ENCODE data around the gene MAOA. TPM values are rescaled to one million over a fixed set of nuclear protein-coding genes. Genes with fewer than 3 reads are reported as not detected.

Gene MAOA
- polyA plus RNA-seq, 1 experiment: 0.10 TPM

DNA sequence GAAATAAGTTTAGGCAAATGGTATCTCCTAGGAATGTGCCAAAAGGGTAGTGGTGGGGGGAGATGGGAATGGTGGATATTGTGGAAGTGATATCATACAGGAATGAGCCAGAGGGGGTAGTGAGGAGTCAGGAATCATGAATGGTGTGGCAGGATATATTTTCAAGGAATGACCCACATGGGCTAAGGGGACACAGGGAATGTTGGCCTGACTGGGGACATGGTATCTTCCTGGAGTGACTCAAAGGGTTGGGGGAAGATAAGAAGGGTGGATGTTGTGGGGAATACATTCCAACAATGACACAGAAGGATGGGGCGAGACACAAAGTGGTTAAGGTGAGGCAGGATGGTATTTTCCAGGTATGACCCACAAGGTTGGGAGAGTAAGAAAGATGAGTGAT lies 60.6 kb downstream of the MAOA start:
- no peak for TF ChIP-seq CTCF (IDR thresholded peaks at IDR 0.05; ENCODE audit: insufficient read depth, low read depth, low read length)
- Histone ChIP-seq H3K27me3 (ENCODE audit: control insufficient read depth, insufficient read depth, low read length) (no peaks in the 10 kb centered on the region), H3K4me3 (ENCODE audit: low read depth, low read length) (no peak overlapping the region), H3K36me3 (ENCODE audit: control insufficient read depth, insufficient read depth, low read length) (no peaks in the 10 kb centered on the region)
- CTCF ChIA-PET: no interaction called here
- DNase-seq (ENCODE audit: low read depth): no peak
- POLR2A ChIA-PET: no interaction called here

DNA sequence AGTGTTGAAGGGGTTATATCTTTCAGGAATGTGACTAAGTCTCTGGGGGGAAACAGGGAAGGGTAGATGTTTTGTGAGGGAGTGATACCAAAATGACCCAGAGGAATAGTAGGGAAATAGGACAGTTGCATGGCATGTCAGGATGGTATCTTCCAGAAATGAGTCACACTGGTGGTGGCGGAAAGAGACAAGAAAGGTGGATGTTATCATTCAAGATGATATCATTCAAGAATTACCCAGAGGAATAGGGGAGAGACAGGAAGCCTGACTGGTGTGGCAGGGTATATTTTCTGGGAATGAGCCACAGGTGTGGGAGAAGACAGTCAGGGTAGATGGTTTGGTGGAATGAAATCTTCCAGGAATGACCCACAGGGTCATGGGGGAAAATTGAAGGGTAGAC lies 61.1 kb downstream of the MAOA start:
- no peak for DNase-seq (ENCODE audit: low read depth)
- POLR2A ChIA-PET: no interaction called here
- CTCF ChIA-PET: no interaction called here
- no peaks in the 10 kb centered on the region for H3K36me3 ChIP-seq (ENCODE audit: control insufficient read depth, insufficient read depth, low read length)
- no peak for TF ChIP-seq CTCF (IDR thresholded peaks at IDR 0.05; ENCODE audit: insufficient read depth, low read depth, low read length)
- no peaks in the 10 kb centered on the region for H3K27me3 ChIP-seq (ENCODE audit: control insufficient read depth, insufficient read depth, low read length)
- no peak overlapping the region for H3K4me3 ChIP-seq (ENCODE audit: low read depth, low read length)

GRCh38 chrX:43718081-43718480 lies 62.0 kb downstream of the MAOA start:
- POLR2A ChIA-PET: no interaction called here
- CTCF ChIA-PET: no interaction called here
- no peak for TF ChIP-seq CTCF (IDR thresholded peaks at IDR 0.05; ENCODE audit: insufficient read depth, low read depth, low read length)
- DNase-seq (ENCODE audit: low read depth): no peak
- H3K4me3 ChIP-seq (ENCODE audit: low read depth, low read length): no peak overlapping the region
- H3K27me3 ChIP-seq (ENCODE audit: control insufficient read depth, insufficient read depth, low read length): no peaks in the 10 kb centered on the region
- H3K36me3 ChIP-seq (ENCODE audit: control insufficient read depth, insufficient read depth, low read length): no peaks in the 10 kb centered on the region

DNA sequence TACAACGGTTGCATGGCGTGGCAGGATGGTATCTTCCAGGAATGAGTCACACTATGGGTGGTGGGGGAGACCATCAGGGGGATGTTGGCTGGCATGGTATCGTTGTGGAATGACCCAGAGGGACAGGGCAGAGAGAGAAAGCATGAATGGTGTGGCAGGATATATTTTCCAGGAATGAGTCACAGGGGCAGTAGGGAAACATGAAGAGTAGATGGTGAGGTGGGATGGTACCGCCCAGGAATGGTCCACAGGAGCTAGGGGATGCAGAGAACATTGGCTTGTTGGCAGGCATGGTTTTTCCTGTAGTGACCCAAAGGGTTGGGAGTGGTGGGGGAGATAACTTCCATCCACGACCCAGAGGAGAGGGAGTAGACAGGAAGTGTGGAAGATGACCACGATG lies 62.4 kb downstream of the MAOA start:
- Histone ChIP-seq H3K4me3 (ENCODE audit: low read depth, low read length) (no peak overlapping the region), H3K27me3 (ENCODE audit: control insufficient read depth, insufficient read depth, low read length) (no peaks in the 10 kb centered on the region), H3K36me3 (ENCODE audit: control insufficient read depth, insufficient read depth, low read length) (no peaks in the 10 kb centered on the region)
- ChIA-PET POLR2A (no interaction called here), CTCF (no interaction called here)
- no peak for TF ChIP-seq CTCF (IDR thresholded peaks at IDR 0.05; ENCODE audit: insufficient read depth, low read depth, low read length)
- DNase-seq (ENCODE audit: low read depth): no peak

DNA sequence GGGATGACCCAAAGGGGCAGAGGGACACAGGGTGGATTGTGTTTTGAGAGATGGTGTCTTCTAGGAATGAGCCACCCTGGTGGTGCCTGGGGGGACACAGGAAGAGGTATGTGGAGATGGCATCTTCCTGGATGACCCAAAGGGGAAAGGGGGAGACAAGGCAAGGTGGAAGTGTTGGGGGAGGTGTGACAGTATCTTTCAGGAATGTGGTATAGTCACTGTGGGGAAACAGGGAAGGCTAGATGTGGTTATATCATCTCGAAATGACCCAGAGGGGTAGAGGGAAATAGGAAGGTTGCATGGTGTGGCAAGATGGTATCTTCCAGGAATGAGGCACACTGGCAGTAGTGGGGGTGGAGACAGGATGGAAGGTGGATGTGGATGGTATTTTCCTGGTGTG lies 62.9 kb downstream of the MAOA start:
- no peak for TF ChIP-seq CTCF (IDR thresholded peaks at IDR 0.05; ENCODE audit: insufficient read depth, low read depth, low read length)
- ChIA-PET CTCF (no interaction called here), POLR2A (no interaction called here)
- no peak for DNase-seq (ENCODE audit: low read depth)
- H3K4me3 ChIP-seq (ENCODE audit: low read depth, low read length): no peak overlapping the region
- H3K36me3 ChIP-seq (ENCODE audit: control insufficient read depth, insufficient read depth, low read length): no peaks in the 10 kb centered on the region
- H3K27me3 ChIP-seq (ENCODE audit: control insufficient read depth, insufficient read depth, low read length): no peaks in the 10 kb centered on the region

Data from BJ (cell line).